GM19240 (cell line): ENCODE results near the gene STX10.
"Not testable (repeated sequence)": the region's sequence is repeated elsewhere in the genome, so short reads cannot be mapped to it uniquely, and the experiment has no call there.

Experiments
- DNase-seq: peaks from one replicate; pipeline ENCODE4 v3.0.0; 2011; ENCODE audit warnings: low spot score; ENCODE audit not compliant: insufficient read length

The STX10 gene

GRCh38 chr19:13150187-13150930 is at the start of gene STX10, which contains the start of gene IER2:
Gene STX10, minus strand, starts transcription at chr19:13150375. Its CDS starts 202 bp downstream, at chr19:13150173.
Gene IER2, plus strand, starts transcription at chr19:13150411. Its CDS starts 2,776 bp downstream, at chr19:13153187.
- DNase-seq, result peak; percentile 83

GRCh38 chr19:13198634-13199033 is 48.5 kb upstream of the STX10 start:
- no peak for DNase-seq

GRCh38 chr19:13195678-13196077 is 45.5 kb upstream of the STX10 start:
- peak; percentile 81 for DNase-seq

- DNase-seq, result no peak
Observed at GRCh38 chr19:13190781-13191540, 40.8 kb upstream of the STX10 start.

- DNase-seq, result no peak
Observed at GRCh38 chr19:13189600-13189999, 39.4 kb upstream of the STX10 start.

GRCh38 chr19:13187419-13187818 is 37.2 kb upstream of the STX10 start:
- no peak for DNase-seq

GRCh38 chr19:13186688-13187087 is 36.5 kb upstream of the STX10 start:
- not testable (repeated sequence) for DNase-seq

GRCh38 chr19:13185763-13186657 is 35.8 kb upstream of the STX10 start:
- not testable (repeated sequence) for DNase-seq

- DNase-seq, result not testable (repeated sequence)
Observed at GRCh38 chr19:13184926-13185325, 34.8 kb upstream of the STX10 start.

- DNase-seq, result no peak
Observed at GRCh38 chr19:13181747-13182388, 31.7 kb upstream of the STX10 start.

GRCh38 chr19:13178291-13178690 is 28.1 kb upstream of the STX10 start:
- not testable (repeated sequence) for DNase-seq

GRCh38 chr19:13177584-13177983 is 27.4 kb upstream of the STX10 start:
- DNase-seq, result not testable (repeated sequence)

GRCh38 chr19:13176345-13176744 is 26.2 kb upstream of the STX10 start:
- DNase-seq, result no peak

GRCh38 chr19:13173139-13173737 is 23.1 kb upstream of the STX10 start:
- no peak for DNase-seq

- DNase-seq, result no peak
Observed at GRCh38 chr19:13172346-13173138, 22.4 kb upstream of the STX10 start.

GRCh38 chr19:13171146-13171545 is 21.0 kb upstream of the STX10 start:
- DNase-seq, result no peak

GRCh38 chr19:13169769-13170168 is 19.6 kb upstream of the STX10 start:
- DNase-seq, result no peak

- not testable (repeated sequence) for DNase-seq
Observed at GRCh38 chr19:13166151-13166550, 16.0 kb upstream of the STX10 start.

- DNase-seq, result no peak
Observed at GRCh38 chr19:13165162-13165997, 15.2 kb upstream of the STX10 start.
